ENCODE results near the gene SLC26A8.
"Not testable (repeated sequence)": the region's sequence is repeated elsewhere in the genome, so short reads cannot be mapped to it uniquely, and the experiment has no call there.

SLC26A8 gene

DNA sequence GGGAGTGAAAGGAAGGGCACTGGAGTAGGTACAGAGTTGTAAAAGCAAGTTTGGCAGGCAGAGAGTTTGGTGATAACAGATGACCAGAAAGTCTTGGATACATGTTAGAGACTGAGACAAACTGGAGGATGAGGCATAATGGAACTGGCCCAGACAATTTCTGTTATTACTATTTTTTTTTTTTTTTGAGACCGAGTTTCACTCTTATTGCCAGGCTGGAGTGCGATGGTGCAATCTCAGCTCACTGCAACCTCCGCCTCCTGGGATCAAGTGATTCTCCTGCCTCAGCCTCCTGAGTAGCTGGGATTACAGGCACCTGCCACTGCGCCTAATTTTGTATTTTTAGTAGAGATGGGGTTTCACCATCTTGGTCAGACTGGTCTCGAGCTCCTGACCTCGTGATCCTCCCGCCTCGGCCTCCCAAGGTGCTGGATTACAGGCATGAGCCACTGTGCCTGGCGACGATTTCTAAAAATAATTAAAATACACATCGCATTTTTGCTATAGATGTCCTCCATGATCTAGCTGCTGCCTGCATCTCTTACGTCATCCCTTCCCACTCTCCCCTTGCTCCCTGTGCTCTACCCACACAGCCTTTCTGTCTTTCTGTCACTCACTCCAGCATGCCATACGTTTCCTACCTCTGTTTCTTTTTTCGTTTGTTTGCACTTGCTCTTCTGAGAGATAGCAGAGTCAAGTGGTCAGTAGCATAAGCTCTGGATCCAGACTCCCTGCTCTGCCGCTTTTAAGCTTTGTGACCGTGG is 26.7 kb upstream of the SLC26A8 start:
- DNase-seq (ENCODE audit: low read depth in 3 of 3, low spot score in 1 of 3): no peak

DNA sequence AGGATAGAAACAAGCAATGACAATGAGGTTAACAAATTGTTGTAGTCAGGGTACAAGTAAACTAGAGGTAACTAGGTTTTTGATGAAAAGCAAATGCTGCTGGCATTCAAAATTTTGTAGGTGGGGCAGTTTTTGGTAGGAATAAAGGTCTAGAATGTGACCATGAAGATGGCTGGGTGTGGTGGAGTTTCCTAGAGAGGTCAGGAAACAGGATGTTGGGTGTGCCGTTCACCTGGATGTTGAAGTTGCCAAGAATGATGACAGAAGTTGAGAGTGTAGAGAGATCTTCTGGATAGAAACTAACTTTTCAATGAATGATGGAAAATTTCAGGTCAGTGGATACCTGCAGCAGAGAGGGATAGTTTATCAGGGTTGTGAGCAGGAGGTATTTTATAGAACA is 25.9 kb upstream of the SLC26A8 start:
- no peak for DNase-seq (ENCODE audit: low read depth in 3 of 3, low spot score in 1 of 3)

DNA sequence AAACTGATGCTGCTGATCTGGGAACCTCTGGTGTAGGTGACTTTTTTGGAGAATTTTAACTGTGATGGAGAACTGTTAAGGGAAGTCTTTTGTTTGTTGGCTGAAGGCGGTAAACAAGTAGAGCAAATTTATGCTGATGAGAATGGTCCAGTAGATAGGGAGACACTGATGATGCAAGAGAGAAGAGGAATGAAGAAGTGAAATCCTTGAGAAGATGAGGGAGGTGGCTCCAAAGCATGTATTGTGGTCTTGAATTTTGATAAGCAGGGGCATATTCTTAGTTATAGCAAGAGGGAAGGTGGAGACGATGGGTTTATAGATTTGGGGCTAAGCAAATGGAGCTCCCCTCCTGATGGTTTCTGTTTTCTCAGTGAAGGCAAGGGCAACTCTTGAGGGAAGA is 25.1 kb upstream of the SLC26A8 start:
- DNase-seq (ENCODE audit: low read depth in 3 of 3, low spot score in 1 of 3): no peak

DNA sequence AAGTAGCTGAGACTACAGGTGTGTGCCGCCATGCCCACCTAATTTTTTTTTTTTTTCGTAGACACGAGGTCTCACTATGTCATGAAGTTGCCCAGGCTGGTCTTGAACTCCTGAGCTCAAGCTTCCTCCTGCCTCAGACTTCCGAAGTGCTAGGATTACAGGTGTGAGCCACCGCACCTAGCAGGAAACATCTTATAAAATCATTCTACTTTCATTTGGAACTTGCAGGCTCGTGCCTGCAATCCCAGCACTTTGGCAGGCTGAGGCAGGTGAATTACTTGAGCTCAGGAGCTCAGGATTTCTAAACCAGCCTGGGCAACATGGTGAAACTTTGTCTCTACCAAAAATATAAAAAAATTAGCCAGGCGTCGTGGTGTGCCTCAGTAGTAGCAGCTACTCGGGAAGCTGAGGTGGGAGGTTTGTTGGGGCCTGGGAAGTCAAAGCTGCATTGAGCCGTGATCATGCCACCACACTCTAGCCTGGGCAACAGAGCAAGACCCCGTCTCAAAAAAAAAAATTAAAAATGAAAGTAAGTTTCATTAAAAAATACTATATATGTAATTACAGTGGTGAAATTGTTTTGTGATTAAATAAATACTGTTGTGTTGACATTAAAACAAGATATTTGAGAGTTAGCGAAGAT is 18.3 kb upstream of the SLC26A8 start:
- no peak for DNase-seq (ENCODE audit: low read depth in 3 of 3, low spot score in 1 of 3)

- no peak for DNase-seq (ENCODE audit: low read depth in 3 of 3, low spot score in 1 of 3)
Measured at GRCh38 chr6:36040958-36041357, 16.5 kb upstream of the SLC26A8 start.

DNA sequence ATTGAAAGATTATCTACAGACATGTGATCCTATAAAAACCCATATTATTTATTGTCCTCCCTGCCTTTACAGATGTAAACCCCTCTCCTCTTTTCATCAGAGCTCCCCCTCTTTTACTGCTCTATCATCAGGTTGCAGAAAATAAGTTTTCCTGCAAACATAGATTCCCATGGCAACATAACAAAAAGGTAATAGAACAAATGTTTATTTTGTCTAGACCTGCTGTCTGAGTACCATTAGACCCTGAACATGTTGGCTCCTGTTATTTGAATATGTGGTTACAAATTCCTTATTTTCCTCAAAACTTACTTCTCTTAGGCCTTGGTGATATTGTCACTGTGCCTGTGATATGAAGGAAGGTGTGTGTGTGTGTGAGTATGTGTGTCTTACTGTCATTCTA is 14.7 kb upstream of the SLC26A8 start:
- no peak for DNase-seq (ENCODE audit: low read depth in 3 of 3, low spot score in 1 of 3)

DNA sequence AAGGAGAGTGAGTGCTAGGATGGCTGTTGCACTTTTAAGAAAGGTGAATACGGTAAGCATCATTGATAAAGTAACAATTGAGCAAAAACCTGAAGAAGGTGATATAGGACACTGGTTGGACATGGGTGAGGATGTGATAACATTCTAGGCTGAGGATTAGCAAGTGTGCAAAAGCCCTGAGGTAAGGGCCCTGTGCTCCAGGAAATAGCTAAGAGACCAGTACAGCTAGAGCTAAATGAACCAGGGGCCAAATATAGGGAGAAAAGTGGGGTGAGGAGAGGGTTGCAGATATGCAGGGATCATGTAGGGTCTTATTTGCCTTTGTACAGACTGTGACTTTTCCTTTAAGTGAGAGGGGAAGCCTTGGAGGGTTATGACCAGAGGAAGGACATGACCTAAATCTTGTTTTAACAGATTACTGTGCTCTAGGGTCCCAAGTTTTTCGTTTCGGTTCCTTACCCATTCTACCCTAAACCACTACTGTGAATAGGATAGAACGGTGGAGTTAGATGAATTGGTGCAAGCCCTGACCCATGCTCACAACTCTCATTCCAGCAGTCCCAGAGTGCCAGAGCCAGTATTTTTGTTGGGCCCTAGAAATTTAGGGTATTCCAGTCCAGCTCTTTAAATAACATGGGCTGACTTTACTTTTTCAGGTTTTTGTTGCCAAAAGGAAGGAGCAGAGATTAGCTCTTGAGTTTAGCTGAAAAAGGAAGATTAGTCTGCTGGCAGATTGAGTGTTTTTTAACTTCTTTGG is 13.9 kb upstream of the SLC26A8 start:
- DNase-seq (ENCODE audit: low read depth in 3 of 3, low spot score in 1 of 3): no peak

GRCh38 chr6:36035225-36035624 is 10.8 kb upstream of the SLC26A8 start:
- no peak for DNase-seq (ENCODE audit: low read depth in 3 of 3, low spot score in 1 of 3)

GRCh38 chr6:36034441-36034840 is 10.0 kb upstream of the SLC26A8 start:
- no peak for DNase-seq (ENCODE audit: low read depth in 3 of 3, low spot score in 1 of 3)

DNA sequence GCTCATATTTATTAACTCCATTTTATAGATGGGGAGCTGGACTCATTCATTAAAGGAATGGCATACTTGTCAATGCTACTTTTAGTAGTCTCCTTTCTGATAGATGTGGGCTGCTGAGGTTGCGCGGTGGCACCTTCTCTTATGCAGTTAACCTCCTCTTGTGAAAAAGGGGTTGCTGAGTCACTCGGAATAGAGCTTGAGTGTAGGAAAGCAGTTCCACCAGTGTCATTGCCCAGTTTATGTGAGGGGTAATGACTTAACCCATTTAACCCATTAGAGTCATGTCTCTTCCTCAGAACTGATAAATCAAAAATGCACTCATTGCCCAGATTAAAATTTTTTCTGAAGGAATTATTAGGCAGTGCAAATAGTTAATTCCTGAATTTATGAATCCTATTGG is 9.5 kb upstream of the SLC26A8 start:
- DNase-seq (ENCODE audit: low read depth in 3 of 3, low spot score in 1 of 3): no peak

DNA sequence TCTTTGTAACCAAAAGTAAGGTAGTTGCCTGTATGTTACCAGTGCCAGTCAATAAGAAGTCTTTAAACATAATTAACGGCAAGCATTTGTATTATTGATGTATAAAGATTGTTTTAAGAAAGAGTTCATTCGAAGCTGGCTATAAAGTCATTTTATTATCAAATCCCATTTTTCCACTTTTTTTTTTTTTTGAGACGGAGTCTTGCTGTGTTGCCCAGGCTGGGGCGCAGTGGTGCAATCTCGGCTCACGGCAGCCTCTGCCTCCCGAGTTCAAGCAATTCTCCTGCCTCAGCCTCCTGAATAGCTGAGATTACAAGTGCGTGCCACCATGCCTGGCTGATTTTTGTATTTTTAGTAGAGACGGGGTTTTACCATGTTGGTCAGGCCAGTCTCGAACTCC is 8.7 kb upstream of the SLC26A8 start:
- DNase-seq (ENCODE audit: low read depth in 3 of 3, low spot score in 1 of 3): not testable (repeated sequence)

- DNase-seq (ENCODE audit: low read depth in 3 of 3, low spot score in 1 of 3): no peak
Measured at GRCh38 chr6:36032261-36032660, 7.8 kb upstream of the SLC26A8 start.

GRCh38 chr6:36029464-36029863 is 5.0 kb upstream of the SLC26A8 start:
- no peak for DNase-seq (ENCODE audit: low read depth in 3 of 3, low spot score in 1 of 3)

DNA sequence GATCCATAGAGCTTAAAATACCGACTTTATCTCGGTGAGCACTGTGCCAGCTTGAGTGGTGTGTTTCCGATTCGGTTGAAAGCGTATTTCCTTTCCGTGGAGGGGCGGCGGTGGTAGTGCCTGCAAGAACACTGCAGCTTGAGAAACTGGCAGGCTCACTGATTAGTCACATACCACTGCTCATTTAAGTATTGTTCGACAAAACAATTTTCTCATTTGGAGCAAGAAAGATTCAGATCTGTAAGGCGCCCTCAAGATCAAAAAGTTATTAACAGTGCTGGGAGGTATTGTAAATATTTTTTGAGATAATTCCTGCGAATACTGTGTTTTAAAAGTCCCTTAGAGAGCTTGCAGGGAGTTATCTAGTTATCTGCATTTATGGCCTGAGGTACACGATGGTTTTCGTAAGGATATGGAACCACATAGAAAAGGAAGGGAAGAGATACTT is 4.5 kb upstream of the SLC26A8 start:
- DNase-seq (ENCODE audit: low read depth in 3 of 3, low spot score in 1 of 3): peak; percentile 46 to 54 (median 54)

- peak in 2 of 3 donors; percentile 0 to 18 for DNase-seq (ENCODE audit: low read depth in 3 of 3, low spot score in 1 of 3)
Measured at GRCh38 chr6:36028088-36028876, 3.8 kb upstream of the SLC26A8 start.

GRCh38 chr6:36027501-36028087 is 3.2 kb upstream of the SLC26A8 start, which contains the start of gene MAPK14:
TSS of gene MAPK14 (plus strand) at chr6:36027808. CDS start at chr6:36028158, 350 bp downstream.
- DNase-seq (ENCODE audit: low read depth in 3 of 3, low spot score in 1 of 3): peak; percentile 93 to 97 (median 96)

- DNase-seq (ENCODE audit: low read depth in 3 of 3, low spot score in 1 of 3): no peak
Measured at GRCh38 chr6:36025932-36026327, 1.5 kb upstream of the SLC26A8 start.

- no peak for DNase-seq (ENCODE audit: low read depth in 3 of 3, low spot score in 1 of 3)
Measured at GRCh38 chr6:36025260-36025931, 955 bp upstream of the SLC26A8 start.

DNA sequence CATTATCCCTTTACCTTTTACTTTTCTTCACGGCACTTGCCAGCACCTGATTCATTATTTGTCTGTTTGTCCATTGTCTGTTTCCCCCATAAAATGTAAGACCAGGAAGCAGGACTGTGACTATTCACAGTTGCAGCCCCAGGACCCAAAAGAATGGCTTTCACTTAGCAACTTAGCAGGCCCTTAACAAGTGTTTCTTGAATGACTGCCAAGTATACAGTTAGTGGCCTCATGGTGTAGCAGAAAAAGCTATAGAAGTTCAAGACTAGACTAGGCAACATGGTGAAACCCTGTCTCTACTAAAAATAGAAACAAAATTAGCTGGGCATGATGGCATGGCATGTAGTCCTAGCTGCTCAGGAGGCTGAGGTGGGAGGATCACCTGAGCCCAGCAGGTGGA is 4.3 kb downstream of the SLC26A8 start:
- DNase-seq (ENCODE audit: low read depth in 3 of 3, low spot score in 1 of 3): no peak

DNA sequence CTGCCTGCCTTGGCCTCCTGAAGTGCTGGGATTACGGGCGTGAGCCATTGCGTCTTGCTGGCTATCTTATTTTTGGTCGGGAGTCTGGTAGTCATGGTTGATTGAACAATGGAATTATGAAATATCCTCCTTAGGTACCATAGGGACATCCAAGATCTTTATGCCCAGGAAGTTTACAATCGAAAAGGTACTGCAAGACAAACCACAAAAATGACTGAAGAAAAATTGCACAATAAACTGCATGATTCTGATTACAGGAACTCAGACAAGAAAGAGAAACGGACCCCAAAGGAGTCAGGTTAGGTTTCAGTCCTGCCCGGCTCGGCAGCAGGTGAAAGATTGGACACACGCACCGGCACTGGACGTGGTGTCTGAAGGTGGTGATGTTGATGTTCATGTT is 5.3 kb downstream of the SLC26A8 start:
- no peak for DNase-seq (ENCODE audit: low read depth in 3 of 3, low spot score in 1 of 3)
